ENCODE results near the gene AP1AR. TPM values are rescaled to one million over a fixed set of nuclear protein-coding genes. Genes with fewer than 3 reads are reported as not detected.
"Not testable (repeated sequence)": the region's sequence is repeated elsewhere in the genome, so short reads cannot be mapped to it uniquely, and the experiment has no call there.

Gene AP1AR
- total RNA-seq, 2 donors from 2014 or later: 13.5 to 21.2 TPM

- DNase-seq (ENCODE audit: low spot score): no peak
Observed at GRCh38 chr4:112272292-112272691, 40.7 kb downstream of the AP1AR start.

GRCh38 chr4:112274959-112275358, 43.4 kb downstream of the AP1AR start:
- intact Hi-C loops (cut with DNase I): no loop called here
- no peak for DNase-seq (ENCODE audit: low spot score)

More at GRCh38 chr4:112272292-112272691, 40.7 kb downstream of the AP1AR start:
- intact Hi-C loops (cut with DNase I): no loop called here

- no peak for DNase-seq (ENCODE audit: low spot score)
- intact Hi-C loops (cut with DNase I): no loop called here
Observed at GRCh38 chr4:112276113-112276512, 44.5 kb downstream of the AP1AR start.

GRCh38 chr4:112277220-112277619, 45.6 kb downstream of the AP1AR start:
- no peak for DNase-seq (ENCODE audit: low spot score)
- intact Hi-C loops (cut with DNase I): no loop called here

- no peak for DNase-seq (ENCODE audit: low spot score)
- intact Hi-C loops (cut with DNase I): no loop called here
Observed at GRCh38 chr4:112277705-112278448, 46.3 kb downstream of the AP1AR start.

DNA sequence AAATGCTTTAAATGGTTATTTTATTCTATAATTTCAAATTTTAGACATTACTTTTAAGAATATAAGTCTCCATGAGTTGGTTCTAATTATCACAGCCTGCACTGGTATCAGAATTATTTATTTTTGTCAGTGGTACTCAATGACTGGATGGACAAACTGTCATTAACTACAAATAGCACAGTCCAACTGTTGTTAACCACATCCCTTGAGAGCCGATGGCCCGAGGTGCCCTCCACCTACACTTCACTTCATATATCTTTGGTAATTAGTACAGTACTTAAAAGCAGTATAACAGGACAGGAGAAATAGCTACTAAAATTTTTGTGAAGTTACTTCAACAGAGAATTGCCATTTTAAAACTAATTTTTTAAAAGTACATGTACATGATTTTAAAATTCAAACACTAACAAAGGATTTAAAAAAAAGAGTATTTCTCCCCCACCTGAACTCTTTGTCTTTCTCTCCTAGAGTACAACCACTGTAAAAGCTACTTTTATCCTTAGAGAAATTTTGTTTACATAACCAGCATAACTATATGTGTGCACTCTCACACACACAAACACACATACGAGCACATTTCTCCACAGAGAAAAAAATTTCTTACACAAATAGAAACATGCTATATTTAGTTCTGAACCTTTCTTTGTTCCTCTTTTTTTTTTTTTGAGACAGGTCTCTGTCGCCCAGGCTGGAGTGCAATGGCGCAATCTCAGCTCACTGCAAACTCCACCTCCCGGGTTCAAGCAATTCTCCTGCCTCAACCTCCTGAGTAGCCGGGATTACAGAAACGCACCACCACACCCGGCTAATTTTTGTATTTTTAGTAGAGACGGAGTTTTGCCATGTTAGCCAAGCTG, 47.7 kb downstream of the AP1AR start:
- intact Hi-C loops (cut with DNase I): no loop called here

GRCh38 chr4:112279882-112280315, 48.3 kb downstream of the AP1AR start:
- DNase-seq (ENCODE audit: low spot score): no peak
- intact Hi-C loops (cut with DNase I): no loop called here

More for the DNA sequence above, 47.7 kb downstream of the AP1AR start:
- DNase-seq (ENCODE audit: low spot score): no peak

GRCh38 chr4:112280386-112281056, 48.9 kb downstream of the AP1AR start:
- intact Hi-C loops (cut with DNase I): no loop called here
- DNase-seq (ENCODE audit: low spot score): no peak

DNA sequence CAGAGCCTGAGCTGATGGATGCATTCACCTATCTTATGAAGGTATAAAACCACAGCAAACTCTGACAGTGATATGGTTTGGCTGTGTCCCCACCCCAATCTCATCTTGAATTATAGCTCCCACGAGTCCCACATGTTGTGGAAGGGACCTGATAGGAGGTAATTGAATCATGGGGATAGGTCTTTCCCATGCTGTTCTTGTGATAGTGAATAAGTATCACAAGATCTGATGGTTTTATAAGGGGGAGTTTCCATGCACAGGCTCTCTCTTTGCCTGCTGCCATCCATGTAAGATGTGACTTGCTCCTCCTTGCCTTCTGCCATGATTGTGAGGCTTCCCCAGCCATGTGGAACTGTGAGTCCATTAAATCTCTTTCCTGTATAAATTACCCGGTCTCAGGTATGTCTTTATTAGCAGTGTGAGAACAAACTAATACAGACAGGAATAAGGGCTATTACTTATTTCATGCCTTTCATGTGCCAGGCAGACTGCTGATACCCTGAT, 50.4 kb downstream of the AP1AR start:
- DNase-seq (ENCODE audit: low spot score); intact Hi-C loops (cut with DNase I): not testable (repeated sequence)

- no peak for DNase-seq (ENCODE audit: low spot score)
Observed at GRCh38 chr4:112282860-112283667, 51.5 kb downstream of the AP1AR start.

DNA sequence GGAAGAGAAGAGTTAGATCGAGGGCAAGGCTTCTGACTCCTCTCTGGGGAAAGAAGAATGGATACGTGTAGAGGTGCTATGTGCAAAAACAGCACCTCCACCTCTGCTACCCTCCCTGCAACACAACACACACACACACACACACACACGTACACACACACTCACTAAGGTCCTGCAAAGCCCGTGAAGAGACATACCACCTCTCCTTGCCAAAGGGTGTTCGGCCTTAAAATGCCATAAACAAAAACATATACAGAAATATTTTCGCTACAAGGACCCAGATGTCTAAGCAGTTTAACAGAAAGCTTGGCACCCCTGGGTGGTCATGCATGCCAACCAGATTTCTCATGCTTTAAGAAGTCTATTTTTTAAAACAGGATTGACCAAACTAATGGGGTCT, 52.6 kb downstream of the AP1AR start:
- intact Hi-C loops (cut with DNase I): no loop called here
- no peak for DNase-seq (ENCODE audit: low spot score)

More at GRCh38 chr4:112282860-112283667, 51.5 kb downstream of the AP1AR start:
- intact Hi-C loops (cut with DNase I): no loop called here

DNA sequence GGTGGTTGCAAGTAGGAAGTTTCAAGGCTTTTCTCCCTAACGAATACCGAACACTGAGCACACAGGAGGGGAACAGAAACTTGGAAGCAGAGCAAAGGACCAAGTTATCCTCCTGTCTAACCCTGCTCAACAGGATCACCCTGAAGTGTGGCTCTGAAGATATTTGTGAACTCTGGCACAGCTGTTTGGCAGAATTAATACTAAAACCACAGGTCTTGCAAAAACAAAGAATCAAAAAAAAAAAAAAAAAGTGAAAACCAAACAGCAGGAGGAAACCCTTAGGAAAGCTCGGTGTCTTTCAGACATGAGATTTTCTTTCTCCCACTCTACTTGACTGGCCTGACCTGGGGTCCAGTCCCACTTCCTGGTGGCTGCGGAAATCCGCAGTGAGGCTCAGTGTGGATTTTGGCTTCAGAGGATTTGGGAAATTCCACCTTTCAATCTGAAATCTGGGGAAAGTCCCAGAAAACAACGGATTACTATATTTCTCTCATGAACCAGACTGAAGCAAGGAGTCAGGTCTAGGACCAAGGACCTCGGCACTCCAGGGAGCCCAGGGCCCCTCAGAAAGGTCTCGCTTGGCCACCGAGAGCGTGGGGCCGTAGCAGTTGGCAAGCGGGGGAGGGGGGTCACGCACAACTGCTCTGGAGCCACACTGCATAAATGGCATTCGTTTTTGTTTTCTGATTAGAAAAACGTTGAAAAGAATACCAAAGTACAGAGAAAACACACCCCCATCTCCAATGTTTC, 53.2 kb downstream of the AP1AR start:
- intact Hi-C loops (cut with DNase I): no loop called here
- no peak for DNase-seq (ENCODE audit: low spot score)

GRCh38 chr4:112287258-112287989, 55.8 kb downstream of the AP1AR start:
- intact Hi-C loops (cut with DNase I): no loop called here

DNA sequence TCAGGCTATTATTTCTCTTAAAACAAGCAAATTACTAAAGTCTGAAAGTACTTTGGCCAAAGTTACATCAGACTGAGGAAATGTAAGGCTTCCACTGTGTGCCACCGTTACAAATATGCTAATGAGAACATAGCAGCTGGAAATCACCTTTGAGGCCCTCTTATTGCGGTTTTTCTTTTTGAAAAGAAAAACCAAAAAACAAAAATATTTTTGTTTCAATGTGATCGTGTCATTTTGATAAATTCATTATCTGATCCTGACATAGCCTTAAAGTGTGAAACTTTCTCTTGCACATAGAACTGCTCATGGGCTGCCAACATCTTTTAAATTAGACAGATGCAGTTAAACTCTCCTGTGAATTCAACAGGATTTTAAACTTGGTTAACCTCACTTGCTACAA, 56.9 kb downstream of the AP1AR start:
- no peak for DNase-seq (ENCODE audit: low spot score)
- intact Hi-C loops (cut with DNase I): no loop called here

More at GRCh38 chr4:112287258-112287989, 55.8 kb downstream of the AP1AR start:
- no peak for DNase-seq (ENCODE audit: low spot score)

- no peak for DNase-seq (ENCODE audit: low spot score)
- intact Hi-C loops (cut with DNase I): no loop called here
Observed at GRCh38 chr4:112289407-112290253, 58.0 kb downstream of the AP1AR start.

DNA sequence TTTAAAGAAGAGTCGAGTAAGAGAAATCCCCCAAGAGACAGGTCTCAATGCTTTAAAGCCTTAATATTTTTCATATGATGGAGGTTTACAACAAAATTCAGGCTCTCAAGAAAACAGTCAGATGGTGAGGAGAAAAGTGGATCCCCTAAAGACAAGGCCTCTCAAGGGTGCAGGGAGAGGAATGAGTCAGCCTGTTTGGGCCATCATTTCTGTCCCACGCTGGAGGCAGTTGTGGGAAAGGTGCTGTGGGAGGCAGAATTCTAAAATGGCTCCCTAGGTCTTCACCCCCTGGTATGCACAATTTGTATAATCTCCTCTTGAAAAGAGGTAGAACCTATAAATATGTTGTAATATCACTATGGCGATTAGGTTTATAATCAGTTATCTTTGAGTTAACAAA, 58.8 kb downstream of the AP1AR start:
- DNase-seq (ENCODE audit: low spot score): no peak
- intact Hi-C loops (cut with DNase I): no loop called here
